GM10847 (cell line): ENCODE measurements around the gene TNFRSF6B.

Experiments
- POLR2A ChIP-seq: IDR thresholded peaks from 2 replicates; pipeline ENCODE4 v1.6.1; 2011; ENCODE audit not compliant: insufficient read length; ENCODE audit errors: extremely low read depth

The TNFRSF6B gene

GRCh38 chr20:63699466-63700198, 3.2 kb downstream of the TNFRSF6B start:
- TF ChIP-seq POLR2A = no peak

GRCh38 chr20:63700199-63701050, 4.0 kb downstream of the TNFRSF6B start:
- TF ChIP-seq POLR2A = no peak

- no peak for TF ChIP-seq POLR2A
Measured at GRCh38 chr20:63701051-63701328, 4.5 kb downstream of the TNFRSF6B start.

GRCh38 chr20:63701329-63702035, 5.0 kb downstream of the TNFRSF6B start:
- no peak for TF ChIP-seq POLR2A

- TF ChIP-seq POLR2A = no peak
Measured at GRCh38 chr20:63702036-63702665, 5.7 kb downstream of the TNFRSF6B start.

- TF ChIP-seq POLR2A = no peak
Measured at GRCh38 chr20:63702751-63703470, 6.5 kb downstream of the TNFRSF6B start.

GRCh38 chr20:63703471-63703975, 7.1 kb downstream of the TNFRSF6B start:
- no peak for TF ChIP-seq POLR2A

- no peak for TF ChIP-seq POLR2A
Measured at GRCh38 chr20:63703976-63704748, 7.7 kb downstream of the TNFRSF6B start.

- TF ChIP-seq POLR2A = no peak
Measured at GRCh38 chr20:63704749-63705117, 8.3 kb downstream of the TNFRSF6B start.

- TF ChIP-seq POLR2A = no peak
Measured at GRCh38 chr20:63705232-63706026, 9.0 kb downstream of the TNFRSF6B start.

- TF ChIP-seq POLR2A = no peak
Measured at GRCh38 chr20:63706027-63706695, 9.7 kb downstream of the TNFRSF6B start.

- no peak for TF ChIP-seq POLR2A
Measured at GRCh38 chr20:63706852-63707557, 10.6 kb downstream of the TNFRSF6B start.

GRCh38 chr20:63707558-63708300, 11.3 kb downstream of the TNFRSF6B start, which contains the start of the genes ARFRP1 and ZGPAT:
Gene ARFRP1, minus strand, starts transcription at chr20:63707976. Its CDS starts 885 bp downstream, at chr20:63707091.
Gene ZGPAT, plus strand, starts transcription at chr20:63708039. Its CDS starts 542 bp downstream, at chr20:63708581.
- peak; percentile 63 for TF ChIP-seq POLR2A
